Stomach (tissue), 4 donors: ENCODE results near the gene DEFB123.

Source experiments
- CTCF ChIP-seq, 7 experiments: fragments of 450-650 bp in 4 of 7; fragments of 200-600 bp in 3 of 7; sonication (generic) in 3 of 7; IDR thresholded peaks; one replicate each; pipeline ENCODE4 v1.5.1; 2016 to 2019; ENCODE audit warnings: antibody characterized with exemption in 7 of 7, control low read depth in 2 of 7, mild to moderate bottlenecking in 1 of 7
- EP300 ChIP-seq: sonication (generic); formaldehyde crosslinking; IDR thresholded peaks from one replicate; pipeline ENCODE4 v1.6.1; 2017; ENCODE audit warnings: antibody characterized with exemption
- POLR2A ChIP-seq, 4 donors: fragments of 450-650 bp; IDR thresholded peaks; one replicate each; pipeline ENCODE4 v1.6.1; 2016; ENCODE audit warnings: antibody characterized with exemption in 4 of 4, control low read depth in 2 of 4, mild to moderate bottlenecking in 1 of 4, moderate library complexity in 1 of 4
- POLR2AphosphoS5 ChIP-seq, 3 donors: sonication (generic); formaldehyde crosslinking; IDR thresholded peaks; one replicate each; pipeline ENCODE4 v1.6.1; 2016; ENCODE audit warnings: antibody characterized with exemption in 3 of 3

DNA sequence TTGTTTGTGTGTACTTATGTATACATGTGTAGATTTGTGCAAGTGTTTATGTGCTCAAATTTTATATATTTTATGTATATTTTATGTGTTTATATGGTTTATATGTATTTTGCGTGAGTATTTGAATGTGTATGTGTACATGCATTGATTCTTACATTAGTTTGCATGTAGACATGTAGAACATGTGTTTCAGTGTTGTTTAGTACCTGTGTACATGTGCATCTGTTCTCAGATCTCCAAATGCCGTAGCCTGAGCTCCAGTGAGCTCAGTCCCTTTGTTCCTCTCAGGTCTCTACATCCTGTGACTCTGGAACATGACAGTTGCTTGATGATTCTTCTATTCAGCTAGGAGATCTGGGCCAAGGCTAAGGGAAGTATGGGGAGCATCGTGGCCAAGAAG, 45.5 kb upstream of the DEFB123 start:
- no peak for TF ChIP-seq CTCF (IDR thresholded peaks at IDR 0.05)
- TF ChIP-seq POLR2AphosphoS5 (IDR thresholded peaks at IDR 0.05), result no peak
- no peak for TF ChIP-seq EP300
- no peak for TF ChIP-seq POLR2A (IDR thresholded peaks at IDR 0.05)
